BE2C (cell line): Measurements from ENCODE around the gene TRAF1.

Source experiments
- DNase-seq: peaks from one replicate; pipeline ENCODE4 v3.0.0-alpha.2; 2020
- H3K27me3 ChIP-seq: fragments of 250-450 bp; sonication (Bioruptor Pico); 2 replicates; pipeline ENCODE4 v1.5.1; 2020; ENCODE audit warnings: mild to moderate bottlenecking
- H3K36me3 ChIP-seq: fragments of 250-450 bp; sonication (Bioruptor Pico); 2 replicates; pipeline ENCODE4 v1.5.1; 2020; ENCODE audit warnings: mild to moderate bottlenecking
- H3K4me1 ChIP-seq: fragments of 250-450 bp; sonication (Bioruptor Pico); 2 replicates; pipeline ENCODE4 v1.5.1; 2020
- H3K4me3 ChIP-seq: 2 replicates; pipeline ENCODE4 v1.5.1; 2011; ENCODE audit warnings: low read depth, low read length
- H3K9me3 ChIP-seq: fragments of 250-450 bp; sonication (Bioruptor Pico); 2 replicates; pipeline ENCODE4 v1.5.1; 2020
- TF ChIP-seq, protein P1 (sequence below): IDR thresholded peaks from 2 replicates; pipeline ENCODE4 v1.5.1; 2012; ENCODE audit warnings: mild to moderate bottlenecking, low read depth, low read length

Gene TRAF1

DNA sequence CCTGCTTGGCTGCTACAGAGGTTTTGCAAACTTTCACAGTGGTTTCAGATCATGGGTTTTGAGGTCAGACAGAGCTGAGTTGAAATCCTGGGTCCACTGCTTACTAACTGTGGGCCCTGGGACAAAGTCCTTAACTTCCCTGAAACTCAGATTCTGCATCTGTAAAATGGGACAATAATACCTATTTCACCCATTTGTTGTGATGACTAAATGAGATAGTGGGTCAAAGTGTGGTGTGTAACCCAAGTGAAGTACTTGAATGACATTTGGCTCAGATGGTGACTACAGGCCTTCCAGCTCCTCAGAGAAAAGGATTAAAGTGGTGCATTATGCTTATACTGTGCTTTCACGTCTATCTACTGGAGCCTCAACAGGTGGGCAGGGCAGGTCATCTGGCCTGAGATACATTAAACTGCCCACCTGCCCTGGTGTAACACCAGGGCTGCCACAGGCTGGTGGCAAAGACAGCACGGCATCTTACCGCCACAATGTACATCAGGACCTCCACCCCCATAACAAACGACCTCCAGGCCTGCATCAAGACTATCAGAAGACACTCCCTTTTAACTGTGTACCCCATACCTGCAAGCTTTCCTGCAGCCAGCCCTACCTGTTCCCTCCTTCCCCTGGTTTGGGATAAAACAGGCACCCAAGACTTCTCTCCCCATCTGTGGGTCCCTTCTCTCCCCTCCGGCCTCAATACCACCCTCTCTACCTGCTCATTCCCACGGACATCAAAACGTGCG is 846 bp upstream of the TRAF1 start:
- H3K9me3 ChIP-seq, result no peaks in the 10 kb centered on the region
- TF ChIP-seq, protein P1, sequence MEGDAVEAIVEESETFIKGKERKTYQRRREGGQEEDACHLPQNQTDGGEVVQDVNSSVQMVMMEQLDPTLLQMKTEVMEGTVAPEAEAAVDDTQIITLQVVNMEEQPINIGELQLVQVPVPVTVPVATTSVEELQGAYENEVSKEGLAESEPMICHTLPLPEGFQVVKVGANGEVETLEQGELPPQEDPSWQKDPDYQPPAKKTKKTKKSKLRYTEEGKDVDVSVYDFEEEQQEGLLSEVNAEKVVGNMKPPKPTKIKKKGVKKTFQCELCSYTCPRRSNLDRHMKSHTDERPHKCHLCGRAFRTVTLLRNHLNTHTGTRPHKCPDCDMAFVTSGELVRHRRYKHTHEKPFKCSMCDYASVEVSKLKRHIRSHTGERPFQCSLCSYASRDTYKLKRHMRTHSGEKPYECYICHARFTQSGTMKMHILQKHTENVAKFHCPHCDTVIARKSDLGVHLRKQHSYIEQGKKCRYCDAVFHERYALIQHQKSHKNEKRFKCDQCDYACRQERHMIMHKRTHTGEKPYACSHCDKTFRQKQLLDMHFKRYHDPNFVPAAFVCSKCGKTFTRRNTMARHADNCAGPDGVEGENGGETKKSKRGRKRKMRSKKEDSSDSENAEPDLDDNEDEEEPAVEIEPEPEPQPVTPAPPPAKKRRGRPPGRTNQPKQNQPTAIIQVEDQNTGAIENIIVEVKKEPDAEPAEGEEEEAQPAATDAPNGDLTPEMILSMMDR, result no peak
- DNase-seq, result no peak
- no peaks in the 10 kb centered on the region for H3K36me3 ChIP-seq
- H3K27me3 ChIP-seq, result no peaks in the 10 kb centered on the region
- no peak overlapping the region for H3K4me3 ChIP-seq
- peaks cover 8% of the 10 kb centered on the region for H3K4me1 ChIP-seq

DNA sequence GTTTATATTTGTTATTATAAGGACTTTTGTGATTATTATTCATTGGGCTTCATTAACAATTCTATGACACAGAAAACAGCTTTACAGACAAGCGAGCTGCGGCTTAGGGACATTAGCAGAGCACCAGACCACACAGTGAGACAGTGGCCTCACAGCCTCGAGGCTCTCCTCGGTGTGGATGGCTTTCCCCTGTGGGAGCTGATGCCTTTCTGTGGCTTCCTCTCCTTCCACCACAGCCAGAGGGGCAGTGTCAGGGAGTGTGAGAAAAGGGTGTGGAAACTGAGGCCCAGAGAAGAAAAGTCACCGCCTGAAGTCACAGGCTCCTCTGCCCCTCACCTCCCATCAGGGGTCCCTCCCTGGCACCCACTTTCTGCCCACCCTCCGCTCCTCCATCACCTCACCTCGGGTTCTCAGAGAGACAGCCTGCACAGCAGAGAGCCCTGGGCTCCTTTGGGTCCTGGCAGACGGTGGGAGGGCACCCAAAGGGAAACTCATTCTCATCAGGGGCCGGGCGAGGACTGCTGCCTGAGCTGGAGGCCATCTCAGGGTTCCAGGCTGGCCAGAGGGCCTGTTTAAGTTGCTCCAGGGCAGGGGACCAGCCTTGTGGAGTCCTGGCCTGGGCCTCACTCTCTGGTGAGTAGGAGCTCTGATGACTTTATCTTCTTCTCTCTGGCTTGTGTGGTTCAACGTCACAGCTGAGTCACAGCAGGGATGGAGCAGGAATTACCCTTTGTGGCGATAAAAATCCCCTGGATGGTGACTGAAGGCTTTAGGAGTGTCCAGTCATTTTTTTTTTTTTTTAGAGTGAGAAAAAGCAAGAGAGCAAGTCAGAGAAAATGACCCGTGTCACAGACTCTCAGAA is 830 bp downstream of the TRAF1 start:
- no peaks in the 10 kb centered on the region for H3K9me3 ChIP-seq
- no peak for DNase-seq
- TF ChIP-seq, protein P1, result no peak
- H3K4me1 ChIP-seq, result peaks cover 10% of the 10 kb centered on the region
- H3K27me3 ChIP-seq, result no peaks in the 10 kb centered on the region
- no peaks in the 10 kb centered on the region for H3K36me3 ChIP-seq
- no peak overlapping the region for H3K4me3 ChIP-seq

DNA sequence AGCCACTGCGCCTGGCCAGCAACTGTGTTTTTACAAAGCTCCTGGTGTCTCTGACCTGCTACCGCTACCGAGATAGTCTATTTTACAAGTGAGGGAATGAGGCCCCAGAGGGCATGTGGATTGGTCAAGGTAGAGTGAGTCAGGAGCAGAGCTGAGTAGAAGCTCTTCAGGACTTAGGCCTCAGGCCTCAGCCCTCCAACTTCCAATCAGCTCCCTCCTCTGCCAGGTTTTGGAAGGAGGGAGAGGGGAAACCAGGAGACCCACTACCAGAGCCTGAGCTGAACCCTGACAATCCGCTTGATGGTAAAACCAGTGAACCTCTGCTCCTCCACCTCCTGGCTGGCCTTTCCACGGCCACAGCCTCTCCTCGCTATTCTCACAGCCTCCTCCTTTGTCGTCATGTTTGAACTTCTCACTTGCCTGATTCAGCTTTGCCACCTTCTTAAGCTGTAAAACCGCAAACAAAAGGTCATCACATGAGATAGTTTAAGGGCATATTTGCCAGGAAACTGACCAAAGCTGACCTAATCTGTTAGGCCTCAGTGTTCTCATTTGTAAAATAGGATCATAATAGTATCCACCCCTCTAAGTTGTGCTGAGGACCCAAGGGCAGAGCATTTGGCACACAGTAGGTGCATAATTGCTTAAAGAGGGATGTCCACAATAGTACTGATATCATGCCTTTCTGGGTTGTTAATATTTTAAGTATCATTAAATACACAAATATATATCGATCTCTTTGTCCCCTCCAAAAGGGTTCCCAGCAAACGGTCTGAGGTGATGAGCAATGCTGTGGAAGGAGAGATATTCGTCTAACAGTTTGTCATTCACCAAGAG is 1.7 kb downstream of the TRAF1 start:
- DNase-seq, result no peak
- Histone ChIP-seq H3K9me3 (no peaks in the 10 kb centered on the region), H3K36me3 (no peaks in the 10 kb centered on the region), H3K27me3 (no peaks in the 10 kb centered on the region), H3K4me3 (no peak overlapping the region), H3K4me1 (peaks cover 18% of the 10 kb centered on the region)
- TF ChIP-seq, protein P1, result no peak

DNA sequence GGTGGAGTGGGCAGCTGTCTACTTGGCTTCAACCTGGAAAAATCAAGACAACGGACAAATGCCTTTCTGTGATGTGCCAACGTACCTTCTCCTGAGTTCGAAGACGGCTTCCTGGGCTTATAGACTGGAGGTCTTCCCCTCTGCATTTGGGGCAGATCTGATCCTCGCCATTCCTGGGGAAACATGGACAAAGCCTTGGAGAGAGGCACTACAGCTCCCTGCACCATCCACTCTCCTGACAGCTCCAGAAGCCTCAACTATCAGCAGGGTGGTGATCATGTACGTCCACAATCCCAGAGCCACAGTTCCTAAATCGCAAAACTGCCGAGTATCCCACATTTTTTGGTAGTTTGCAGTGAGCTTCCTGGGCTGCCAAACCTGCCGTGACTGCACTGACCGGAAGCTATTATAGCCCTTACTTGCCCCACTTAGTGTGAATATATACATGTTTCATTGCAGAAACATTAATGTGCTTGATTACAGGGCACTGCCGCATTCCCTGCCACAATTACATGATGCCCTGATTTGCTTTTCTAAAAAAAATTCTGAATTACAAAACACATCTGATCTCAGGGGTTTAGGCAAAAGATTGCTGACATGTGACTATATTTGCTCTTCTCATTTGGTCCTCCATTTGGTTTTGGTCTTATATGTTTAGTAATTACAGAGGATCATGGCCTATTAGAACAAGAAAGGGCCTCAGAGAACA is 2.8 kb downstream of the TRAF1 start:
- H3K36me3 ChIP-seq, result no peaks in the 10 kb centered on the region

More for the DNA sequence above, 2.8 kb downstream of the TRAF1 start:
- no peak overlapping the region for H3K4me3 ChIP-seq
- DNase-seq, result no peak
- no peaks in the 10 kb centered on the region for H3K9me3 ChIP-seq
- TF ChIP-seq, protein P1, result no peak
- peaks cover 20% of the 10 kb centered on the region for H3K4me1 ChIP-seq
- no peaks in the 10 kb centered on the region for H3K27me3 ChIP-seq
